Loucy (cell line): Measurements from ENCODE around the gene KCNH2.

Experiments used
- H2AFZ ChIP-seq: fragments of 200-600 bp; sonication (generic); 2 replicates; pipeline ENCODE4 v1.6.0; 2016; ENCODE audit warnings: antibody characterized with exemption, mild to moderate bottlenecking, low read length, moderate library complexity
- H3F3A ChIP-seq: fragments of 200-600 bp; 2 replicates; pipeline ENCODE4 v1.6.0; 2016; ENCODE audit warnings: antibody characterized with exemption, low read depth, mild to moderate bottlenecking
- H3K27me3 ChIP-seq: fragments of 200-600 bp; sonication (generic); 2 replicates; pipeline ENCODE4 v1.6.1; 2014; ENCODE audit warnings: low read length, mild to moderate bottlenecking; ENCODE audit not compliant: insufficient read depth, poor library complexity, severe bottlenecking
- H3K36me3 ChIP-seq: fragments of 200-600 bp; sonication (generic); 2 replicates; pipeline ENCODE4 v1.6.1; 2016; ENCODE audit warnings: low read length; ENCODE audit not compliant: insufficient read depth
- H3K4me1 ChIP-seq: fragments of 200-600 bp; sonication (generic); 2 replicates; pipeline ENCODE4 v1.5.1; 2014; ENCODE audit warnings: low read length, mild to moderate bottlenecking; ENCODE audit not compliant: insufficient read depth, poor library complexity, severe bottlenecking
- H3K4me2 ChIP-seq: fragments of 200-600 bp; sonication (generic); 2 replicates; pipeline ENCODE4 v1.6.0; 2014; ENCODE audit warnings: antibody characterized with exemption, low read length, low read depth, mild to moderate bottlenecking; ENCODE audit not compliant: poor library complexity, severe bottlenecking
- H3K4me3 ChIP-seq: fragments of 200-600 bp; sonication (generic); 2 replicates; pipeline ENCODE4 v1.5.1; 2014; ENCODE audit warnings: low read length, mild to moderate bottlenecking, mixed read lengths; ENCODE audit not compliant: poor library complexity, severe bottlenecking
- H3K79me2 ChIP-seq: fragments of 200-600 bp; sonication (generic); 2 replicates; pipeline ENCODE4 v1.6.1; 2014; ENCODE audit warnings: low read length; ENCODE audit not compliant: insufficient read depth
- H3K9ac ChIP-seq: fragments of 200-600 bp; sonication (generic); 2 replicates; pipeline ENCODE4 v1.6.0; 2014; ENCODE audit warnings: mild to moderate bottlenecking, low read depth, low read length, moderate library complexity; ENCODE audit not compliant: poor library complexity, severe bottlenecking
- H3K9me2 ChIP-seq: fragments of 200-600 bp; sonication (generic); replicated peaks from 2 replicates; pipeline ENCODE4 v1.6.1; 2016; ENCODE audit warnings: low read depth, low read length, mixed read lengths
- H3K9me3 ChIP-seq: fragments of 200-600 bp; sonication (generic); 2 replicates; pipeline ENCODE4 v1.6.1; 2014; ENCODE audit warnings: mild to moderate bottlenecking, antibody characterized with exemption, low read length, low read depth; ENCODE audit not compliant: insufficient read depth
- H4K20me1 ChIP-seq: fragments of 200-600 bp; sonication (generic); 2 replicates; pipeline ENCODE4 v1.6.0; 2014; ENCODE audit warnings: antibody characterized with exemption, low read length, mild to moderate bottlenecking; ENCODE audit not compliant: insufficient read depth, poor library complexity, severe bottlenecking
- CTCF ChIP-seq: fragments of 200-600 bp; sonication (generic); conservative IDR thresholded peaks from 2 replicates; pipeline ENCODE4 v1.5.1; 2014; ENCODE audit warnings: mild to moderate bottlenecking, antibody characterized with exemption, low read length
- EZH2phosphoT487 ChIP-seq: fragments of 200-600 bp; IDR thresholded peaks from 2 replicates; pipeline ENCODE4 v1.6.1; 2018; ENCODE audit warnings: antibody characterized with exemption, mild to moderate bottlenecking, moderate library complexity, borderline replicate concordance

Gene KCNH2

GRCh38 chr7:150945853-150946420 is 32.2 kb downstream of the KCNH2 start:
- Histone ChIP-seq H3K9me2 (no peaks in the 10 kb centered on the region), H3K9me3 (no peaks in the 10 kb centered on the region), H3K4me1 (peaks cover 65% of the 10 kb centered on the region), H3K4me3 (no peak overlapping the region), H4K20me1 (no peaks in the 10 kb centered on the region), H3K9ac (peak overlapping the region; percentile 51), H3K79me2 (no peaks in the 10 kb centered on the region), H3K27me3 (no peaks in the 10 kb centered on the region), H3F3A (no peaks in the 10 kb centered on the region), H3K36me3 (no peaks in the 10 kb centered on the region), H2AFZ (no peak overlapping the region), H3K4me2 (no peak overlapping the region)
- TF ChIP-seq CTCF: no peak
- no peak for TF ChIP-seq EZH2phosphoT487

- Histone ChIP-seq H3K9ac (peak overlapping the region; percentile 51), H3F3A (no peaks in the 10 kb centered on the region), H3K4me2 (no peak overlapping the region), H3K4me1 (peaks cover 67% of the 10 kb centered on the region), H4K20me1 (no peaks in the 10 kb centered on the region), H3K9me3 (no peaks in the 10 kb centered on the region), H2AFZ (no peak overlapping the region), H3K36me3 (no peaks in the 10 kb centered on the region), H3K9me2 (no peaks in the 10 kb centered on the region), H3K27me3 (no peaks in the 10 kb centered on the region), H3K79me2 (no peaks in the 10 kb centered on the region), H3K4me3 (no peak overlapping the region)
- TF ChIP-seq EZH2phosphoT487: no peak
- no peak for TF ChIP-seq CTCF
Measured at GRCh38 chr7:150945171-150945852, 32.8 kb downstream of the KCNH2 start.

GRCh38 chr7:150944066-150945042 is 33.8 kb downstream of the KCNH2 start:
- Histone ChIP-seq H3K4me1 (peaks cover 62% of the 10 kb centered on the region), H3K36me3 (no peaks in the 10 kb centered on the region), H3K4me2 (no peak overlapping the region), H3K79me2 (no peaks in the 10 kb centered on the region), H3K9ac (peak overlapping the region; percentile 51), H3K27me3 (no peaks in the 10 kb centered on the region), H3K9me3 (no peaks in the 10 kb centered on the region), H4K20me1 (no peaks in the 10 kb centered on the region), H3F3A (no peaks in the 10 kb centered on the region), H2AFZ (no peak overlapping the region), H3K4me3 (no peak overlapping the region), H3K9me2 (no peaks in the 10 kb centered on the region)
- TF ChIP-seq EZH2phosphoT487 (no peak), CTCF (no peak)
